NCI-H1048 (cell line): ENCODE measurements around the gene MRPL16.
"Not testable (repeated sequence)": the region's sequence is repeated elsewhere in the genome, so short reads cannot be mapped to it uniquely, and the experiment has no call there.

Source experiments
- DNase-seq: peaks from one replicate; lab custom pipeline; 2025; lab: John Stamatoyannopoulos, UW

The MRPL16 gene

GRCh38 chr11:59810911-59811259, 307 bp upstream of the MRPL16 start:
- no peak for DNase-seq

GRCh38 chr11:59807047-59807610, 3.4 kb downstream of the MRPL16 start:
- DNase-seq = no peak

- DNase-seq = no peak
These were observed 6.5 kb downstream of the MRPL16 start for GRCh38 chr11:59804061-59804460.

- no peak for DNase-seq
These were observed 7.9 kb downstream of the MRPL16 start for GRCh38 chr11:59802639-59803176.

GRCh38 chr11:59801981-59802638, 8.5 kb downstream of the MRPL16 start:
- no peak for DNase-seq

GRCh38 chr11:59801160-59801706, 9.3 kb downstream of the MRPL16 start:
- no peak for DNase-seq

- no peak for DNase-seq
These were observed 10.1 kb downstream of the MRPL16 start for GRCh38 chr11:59800390-59801025.

GRCh38 chr11:59794417-59794816, 16.2 kb downstream of the MRPL16 start:
- DNase-seq = no peak

- DNase-seq = no peak
These were observed 18.1 kb downstream of the MRPL16 start for GRCh38 chr11:59792507-59792906.

- DNase-seq = no peak
These were observed 18.9 kb downstream of the MRPL16 start for GRCh38 chr11:59791639-59792038.

GRCh38 chr11:59787816-59788215, 22.8 kb downstream of the MRPL16 start:
- no peak for DNase-seq

- DNase-seq = no peak
These were observed 23.4 kb downstream of the MRPL16 start for GRCh38 chr11:59787255-59787588.

GRCh38 chr11:59785818-59786217, 24.8 kb downstream of the MRPL16 start:
- no peak for DNase-seq

- DNase-seq = not testable (repeated sequence)
These were observed 26.1 kb downstream of the MRPL16 start for GRCh38 chr11:59784441-59784840.

- no peak for DNase-seq
These were observed 26.9 kb downstream of the MRPL16 start for GRCh38 chr11:59783632-59784090.

- DNase-seq = no peak
These were observed 28.5 kb downstream of the MRPL16 start for GRCh38 chr11:59782080-59782479.

GRCh38 chr11:59779487-59779886, 31.1 kb downstream of the MRPL16 start:
- no peak for DNase-seq

GRCh38 chr11:59778122-59778521, 32.5 kb downstream of the MRPL16 start:
- no peak for DNase-seq

- no peak for DNase-seq
These were observed 33.5 kb downstream of the MRPL16 start for GRCh38 chr11:59777104-59777503.

- no peak for DNase-seq
These were observed 34.1 kb downstream of the MRPL16 start for GRCh38 chr11:59776210-59777066.

- no peak for DNase-seq
These were observed 37.5 kb downstream of the MRPL16 start for GRCh38 chr11:59773083-59773440.

- no peak for DNase-seq
These were observed 39.0 kb downstream of the MRPL16 start for GRCh38 chr11:59771605-59772004.
